Esophagus squamous epithelium (tissue), 4 donors: ENCODE data around the gene RGS6.

ENCODE experiments used
- CTCF ChIP-seq, 6 experiments: fragments of 450-650 bp in 4 of 6; fragments of 200-600 bp in 2 of 6; sonication (generic) in 2 of 6; IDR thresholded peaks; one replicate each; pipeline ENCODE4 v1.5.1; 2016 to 2019; ENCODE audit warnings: antibody characterized with exemption in 6 of 6, mild to moderate bottlenecking in 4 of 6, moderate library complexity in 4 of 6
- POLR2A ChIP-seq, 4 donors: fragments of 450-650 bp; IDR thresholded peaks; one replicate each; pipeline ENCODE4 v1.6.1; 2017; ENCODE audit warnings: antibody characterized with exemption in 4 of 4, mild to moderate bottlenecking in 4 of 4, moderate library complexity in 3 of 4

DNA sequence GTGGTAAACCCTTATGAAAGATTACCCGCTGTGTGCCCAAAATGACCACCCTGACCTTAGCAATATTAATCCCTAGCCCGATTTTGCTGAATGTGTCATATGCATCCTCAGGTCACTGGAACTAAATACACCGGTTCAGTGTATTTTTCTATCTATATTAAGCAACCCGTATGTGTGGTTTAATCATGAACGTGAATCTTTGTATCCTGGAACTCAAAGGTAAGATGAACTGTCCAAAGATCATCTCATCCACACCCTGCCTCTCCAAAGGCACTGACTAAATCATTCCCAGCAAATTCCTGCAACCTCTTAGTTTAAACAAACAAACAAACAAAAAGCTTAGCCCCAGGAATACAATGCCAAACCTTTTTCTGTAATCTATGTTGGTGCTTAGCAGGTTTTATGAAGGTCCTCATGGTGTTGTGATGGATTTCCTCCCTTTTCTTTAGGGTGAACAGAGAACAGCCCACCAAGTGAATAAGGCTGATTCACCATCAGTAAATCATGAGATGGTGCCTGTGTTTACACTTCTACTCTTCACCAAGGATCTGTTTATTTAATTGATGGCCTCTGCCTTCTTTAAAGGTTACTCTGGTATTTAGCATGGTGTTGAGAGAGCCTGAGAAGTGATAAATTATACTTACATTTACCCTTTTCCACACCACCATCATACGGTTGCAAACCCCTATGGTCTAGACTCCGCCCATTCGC, 663.1 kb downstream of the RGS6 start:
- no peak for TF ChIP-seq POLR2A (IDR thresholded peaks at IDR 0.05)
- no peak for TF ChIP-seq CTCF (IDR thresholded peaks at IDR 0.05)
